ENCODE results near the gene THUMPD1.
"Not testable (repeated sequence)": the region's sequence is repeated elsewhere in the genome, so short reads cannot be mapped to it uniquely, and the experiment has no call there.

Gene THUMPD1

GRCh38 chr16:20694096-20694495, 47.5 kb downstream of the THUMPD1 start:
- not testable (repeated sequence) for DNase-seq (ENCODE audit: low spot score)

DNA sequence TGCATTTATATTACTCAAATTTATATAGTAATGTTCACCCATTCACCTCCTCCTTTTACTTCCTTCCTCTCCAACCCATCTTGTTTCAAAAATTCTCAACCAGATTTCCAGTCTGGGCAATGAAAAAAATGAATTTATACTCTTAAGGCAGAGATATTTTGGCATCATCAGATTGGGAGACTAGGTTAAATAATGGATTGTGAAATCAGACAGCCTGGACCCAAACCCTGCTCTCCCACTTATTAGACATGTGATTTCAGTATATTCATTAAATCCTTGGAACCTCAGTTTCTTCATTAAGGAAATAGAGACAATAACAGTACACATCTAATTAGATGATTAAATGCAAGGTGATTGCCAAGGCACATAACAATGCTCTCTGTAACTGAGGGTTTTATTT, 52.0 kb downstream of the THUMPD1 start:
- no peak for DNase-seq (ENCODE audit: low spot score)

DNA sequence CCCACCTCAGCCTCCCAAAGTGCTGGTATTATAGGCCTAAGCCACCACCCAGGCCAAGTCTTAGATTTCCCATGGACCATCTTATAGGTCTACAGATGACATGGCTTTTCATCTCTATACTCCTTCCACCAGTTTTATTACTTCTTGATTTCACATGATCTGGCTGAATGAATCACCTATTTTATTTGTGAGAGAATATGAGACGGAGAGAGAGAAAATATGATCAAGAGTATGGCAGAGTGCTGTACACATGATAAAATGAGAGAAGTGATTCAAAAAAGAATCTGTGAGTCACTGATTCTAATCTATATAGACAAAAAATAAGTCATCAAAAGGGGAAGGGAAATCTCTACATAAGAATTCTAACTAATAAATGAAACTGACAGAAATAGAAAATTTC, 57.8 kb downstream of the THUMPD1 start:
- no peak for DNase-seq (ENCODE audit: low spot score)
